Adrenal gland (tissue), 12 donors: ENCODE results near the gene FAM117B. TPM values are rescaled to one million over a fixed set of nuclear protein-coding genes. Genes with fewer than 3 reads are reported as not detected.

Source experiments
- DNase-seq, 7 donors: peaks; one replicate each; pipeline ENCODE4 v3.0.0-alpha.2; 2019 to 2020
- H3K27ac ChIP-seq, 5 donors: fragments of 200-600 bp; sonication (generic) in 4 of 5; 1 replicate in 3 of 5; 2 replicates in 2 of 5; pipeline versions ENCODE4 v1.5.1 to v1.8.0; 2016 to 2020; ENCODE audit warnings: mild to moderate bottlenecking in 1 of 5
- H3K27me3 ChIP-seq: fragments of 200-600 bp; 2 replicates; pipeline ENCODE4 v1.8.0; 2021
- H3K36me3 ChIP-seq, 2 donors: fragments of 200-600 bp; replicated peaks in 1 of 2; 1 replicate in 1 of 2; 2 replicates in 1 of 2; pipeline versions ENCODE4 v1.5.1 to v1.8.0; 2018 to 2022
- H3K4me1 ChIP-seq, 2 donors: fragments of 200-600 bp; replicated peaks in 1 of 2; 1 replicate in 1 of 2; 2 replicates in 1 of 2; pipeline versions ENCODE4 v1.5.1 to v1.8.0; 2018 to 2021
- H3K4me3 ChIP-seq, 4 donors: fragments of 200-600 bp; sonication (generic) in 3 of 4; one replicate each; pipeline ENCODE4 v1.5.1; 2016 to 2018
- H3K9me3 ChIP-seq, 3 donors: fragments of 200-600 bp; sonication (generic) in 1 of 3; replicated peaks in 1 of 3; 1 replicate in 2 of 3; 2 replicates in 1 of 3; pipeline versions ENCODE4 v1.5.1 to v1.8.0; 2016 to 2021
- CTCF ChIP-seq, 6 experiments: fragments of 450-650 bp in 4 of 6; fragments of 200-600 bp in 2 of 6; sonication (generic) in 1 of 6; IDR thresholded peaks; 1 replicate in 5 of 6; 2 replicates in 1 of 6; pipeline versions ENCODE4 v1.5.1 to v1.8.0; 2016 to 2021; ENCODE audit warnings: antibody characterized with exemption in 6 of 6, mild to moderate bottlenecking in 2 of 6, moderate library complexity in 1 of 6
- POLR2A ChIP-seq, 2 donors: fragments of 450-650 bp; IDR thresholded peaks; one replicate each; pipeline ENCODE4 v1.6.1; 2017; ENCODE audit warnings: antibody characterized with exemption in 2 of 2, mild to moderate bottlenecking in 2 of 2, moderate library complexity in 1 of 2
- WGBS, 4 donors: extraction: QIAGEN DNeasy Blood & Tissue Kit in 2 of 4; methylation state at CpG; one replicate each; pipeline versions ENCODE4 v1.1.5 to v1.1.7; 2013 to 2017; 5-methylcytosine and 5-hydroxymethylcytosine counted together
- intact Hi-C, 2 donors: fragments of 100-400 bp; cut with DNase I; formaldehyde crosslinking; loops; one replicate each; pipeline versions ENCODE4 v1.14.1 to v1.15.0; 2022 to 2023
- polyA plus RNA-seq, 3 donors: library from polyadenylated mRNA; stranded (reverse); fragments of 200-250 nt in 2 of 3; fragments of 350-450 nt in 1 of 3; fragmentation: Illumina TruSeq in 1 of 3; extraction: RNeasy Lipid Tissue Mini Kit (QIAGEN cat#74804) in 1 of 3; gene quantifications; one replicate each; pipeline ENCODE4 v1.2.3, GENCODE V29; 2013 to 2014
- total RNA-seq, 9 donors: library from RNA; depleted of rRNA in 4 of 9; stranded (reverse); fragments of >200 nt in 4 of 9; fragments of 120-200 nt in 1 of 9; fragmentation: NEBNext Ultra II Directional in 1 of 9; extraction: Animal tissue kit (Norgen Biotek cat#: 25700) in 1 of 9; gene quantifications; one replicate each; pipeline versions ENCODE4 v1.1.0 to v1.2.4, GENCODE V29; 2013 to 2023
- donor health status: healthy with polysubstance abuse.
- donor health status: Bipolar disorder and iron deficiency.
- donor health status: DM: yes; HTN: yes; CAD: no.
- donor health status: DM: no; HTN: no; CAD: no.
- donor health status: DM: no; HTN: no; CAD: no.
- donor health status: DM: yes; HTN: yes; CAD: no.

The FAM117B gene
- total and polyA plus RNA-seq, 12 donors, result 4.7 to 48.2 (median 20.4) TPM

- WGBS, 4 donors, result 86 to 93% (median 89%) methylated on average over 2 of the region's 2 CpGs
- H3K4me3 ChIP-seq, result no peak overlapping the region
- H3K27me3 ChIP-seq, result no peaks in the 10 kb centered on the region
- DNase-seq, result no peak
- intact Hi-C loops, result no loop called here
- H3K4me1 ChIP-seq, result peaks cover 6 to 9% of the 10 kb centered on the region in 2 donors
- H3K27ac ChIP-seq, result no peak overlapping the region
- TF ChIP-seq CTCF (IDR thresholded peaks at IDR 0.05) (no peak), POLR2A (IDR thresholded peaks at IDR 0.05) (no peak)
- H3K9me3 ChIP-seq, result no peaks in the 10 kb centered on the region
- H3K36me3 ChIP-seq, result no peaks in the 10 kb centered on the region
Observed at GRCh38 chr2:202592566-202592965, 42.2 kb upstream of the FAM117B start.

- Histone ChIP-seq H3K27ac (no peak overlapping the region), H3K27me3 (no peaks in the 10 kb centered on the region), H3K9me3 (no peaks in the 10 kb centered on the region), H3K4me3 (no peak overlapping the region), H3K4me1 (peaks cover 0 to 8% of the 10 kb centered on the region in 2 donors), H3K36me3 (no peaks in the 10 kb centered on the region)
- no peak for TF ChIP-seq CTCF (IDR thresholded peaks at IDR 0.05)
- no peak for TF ChIP-seq POLR2A (IDR thresholded peaks at IDR 0.05)
- no peak for DNase-seq
- 92 to 97% (median 93%) methylated on average over 2 of the region's 2 CpGs for WGBS, 4 donors
- intact Hi-C loops, result no loop called here
Observed at GRCh38 chr2:202599105-202599504, 35.7 kb upstream of the FAM117B start.

GRCh38 chr2:202599911-202600310 is 34.9 kb upstream of the FAM117B start:
- no peak for DNase-seq
- WGBS, 4 donors, result 36 to 46% (median 43%) methylated on average over 4 of the region's 4 CpGs
- no peak overlapping the region for H3K27ac ChIP-seq
- TF ChIP-seq CTCF (IDR thresholded peaks at IDR 0.05) (no peak), POLR2A (IDR thresholded peaks at IDR 0.05) (no peak)
- intact Hi-C loops, result no loop called here
- no peaks in the 10 kb centered on the region for H3K36me3 ChIP-seq
- H3K4me3 ChIP-seq, result no peak overlapping the region
- peaks cover 0 to 4% of the 10 kb centered on the region in 2 donors for H3K4me1 ChIP-seq
- no peaks in the 10 kb centered on the region for H3K27me3 ChIP-seq
- H3K9me3 ChIP-seq, result no peaks in the 10 kb centered on the region

GRCh38 chr2:202604699-202605098 is 30.1 kb upstream of the FAM117B start:
- Histone ChIP-seq H3K9me3 (no peaks in the 10 kb centered on the region), H3K4me3 (no peak overlapping the region), H3K36me3 (no peaks in the 10 kb centered on the region), H3K4me1 (peaks cover 0 to 4% of the 10 kb centered on the region in 2 donors), H3K27me3 (no peaks in the 10 kb centered on the region), H3K27ac (no peak overlapping the region)
- no peak for DNase-seq
- intact Hi-C loops, result no loop called here
- 83 to 86% (median 84%) methylated on average over 4 of the region's 4 CpGs for WGBS, 4 donors
- TF ChIP-seq CTCF (IDR thresholded peaks at IDR 0.05) (no peak), POLR2A (IDR thresholded peaks at IDR 0.05) (no peak)
